ENCODE data around the gene PRKAG3.

PRKAG3 gene

GRCh38 chr2:218871345-218872302, 40.0 kb upstream of the PRKAG3 start:
- DNase-seq (ENCODE audit: extremely low read depth, low read depth) = no peak
- TF ChIP-seq CTCF (IDR thresholded peaks at IDR 0.05; ENCODE audit: low read depth, low read length, missing control alignments) = no peak
- no peak overlapping the region for H3K4me3 ChIP-seq (replicated peaks; ENCODE audit: low read depth, low read length)

DNA sequence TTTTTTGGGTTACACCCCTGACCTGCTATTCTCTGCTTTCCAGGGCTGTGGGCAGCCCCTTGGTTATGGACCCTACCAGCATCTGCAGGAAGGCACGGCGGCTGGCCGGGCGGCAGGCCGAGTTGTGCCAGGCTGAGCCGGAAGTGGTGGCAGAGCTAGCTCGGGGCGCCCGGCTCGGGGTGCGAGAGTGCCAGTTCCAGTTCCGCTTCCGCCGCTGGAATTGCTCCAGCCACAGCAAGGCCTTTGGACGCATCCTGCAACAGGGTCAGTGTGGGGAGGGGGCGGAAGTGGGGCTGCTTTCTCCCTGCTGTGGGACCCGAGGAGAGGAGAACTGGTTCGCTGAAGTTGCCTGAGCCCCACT, 39.4 kb upstream of the PRKAG3 start:
- no peak for DNase-seq (ENCODE audit: extremely low read depth, low read depth)
- TF ChIP-seq CTCF (IDR thresholded peaks at IDR 0.05; ENCODE audit: low read depth, low read length, missing control alignments) = no peak
- no peak overlapping the region for H3K4me3 ChIP-seq (replicated peaks; ENCODE audit: low read depth, low read length)

DNA sequence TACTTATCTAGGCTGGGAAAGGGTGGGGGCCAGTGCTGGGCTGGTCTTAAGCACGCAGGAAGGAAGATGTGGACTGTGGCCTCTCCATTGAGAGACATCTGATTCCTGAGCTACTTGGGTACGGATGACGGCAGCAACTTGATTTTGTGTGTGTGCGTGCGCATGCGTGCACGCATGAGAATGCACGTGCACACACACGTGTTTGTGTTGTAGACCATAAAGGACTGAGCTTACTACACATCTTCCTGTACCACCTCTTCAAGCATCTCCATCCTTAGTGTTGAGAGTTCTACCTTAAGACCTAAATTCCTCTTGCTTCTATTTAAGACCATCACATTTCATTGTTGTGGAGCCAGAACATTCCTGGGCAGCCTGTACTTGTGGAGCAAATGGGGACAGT, 37.5 kb upstream of the PRKAG3 start:
- no peak overlapping the region for H3K4me3 ChIP-seq (replicated peaks; ENCODE audit: low read depth, low read length)
- DNase-seq (ENCODE audit: extremely low read depth, low read depth) = no peak
- no peak for TF ChIP-seq CTCF (IDR thresholded peaks at IDR 0.05; ENCODE audit: low read depth, low read length, missing control alignments)

GRCh38 chr2:218867900-218868299, 36.3 kb upstream of the PRKAG3 start:
- no peak overlapping the region for H3K4me3 ChIP-seq (replicated peaks; ENCODE audit: low read depth, low read length)
- no peak for TF ChIP-seq CTCF (IDR thresholded peaks at IDR 0.05; ENCODE audit: low read depth, low read length, missing control alignments)
- DNase-seq (ENCODE audit: extremely low read depth, low read depth) = no peak

DNA sequence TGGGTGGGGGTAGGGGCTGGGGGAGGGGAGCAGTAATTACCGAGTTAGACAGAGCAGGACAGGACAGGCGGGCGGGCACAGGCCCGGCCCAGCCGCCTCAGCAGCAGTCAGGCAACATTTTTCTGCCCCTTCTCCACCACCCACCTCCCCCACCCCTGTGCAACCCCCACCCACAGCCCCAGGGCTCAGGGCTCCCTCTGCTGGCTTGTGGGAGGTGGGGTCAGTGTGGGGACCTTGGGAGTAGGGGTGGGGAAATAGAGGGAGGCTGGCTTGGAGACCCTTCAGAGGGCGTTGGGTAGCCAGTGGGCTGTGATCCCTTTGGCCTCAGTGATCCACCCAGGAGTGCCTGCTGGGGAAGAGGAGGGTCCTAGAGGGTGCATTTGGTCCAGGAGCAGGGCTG, 34.4 kb upstream of the PRKAG3 start:
- TF ChIP-seq CTCF (IDR thresholded peaks at IDR 0.05; ENCODE audit: low read depth, low read length, missing control alignments) = no peak
- no peak overlapping the region for H3K4me3 ChIP-seq (replicated peaks; ENCODE audit: low read depth, low read length)
- DNase-seq (ENCODE audit: extremely low read depth, low read depth) = no peak

DNA sequence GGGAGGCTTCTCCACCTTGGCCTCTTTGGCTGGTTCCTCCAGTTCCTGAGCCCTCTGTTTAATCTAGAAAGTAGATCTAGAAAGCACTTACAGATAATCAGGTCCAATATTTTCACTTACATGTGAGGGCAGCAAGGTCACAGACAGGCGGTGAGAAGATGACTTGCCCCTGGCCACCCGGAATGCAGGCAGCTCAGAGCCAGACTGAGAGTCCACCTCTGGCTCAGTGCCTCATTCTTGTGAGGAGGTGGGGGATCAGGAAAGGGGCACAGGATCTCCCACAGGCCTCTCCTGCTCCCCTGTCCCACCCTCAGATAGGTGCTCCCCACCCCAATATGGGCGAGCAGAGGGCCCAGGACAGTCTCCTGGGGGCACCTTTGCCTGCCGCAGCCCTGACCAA, 33.8 kb upstream of the PRKAG3 start:
- no peak for DNase-seq (ENCODE audit: extremely low read depth, low read depth)
- no peak overlapping the region for H3K4me3 ChIP-seq (replicated peaks; ENCODE audit: low read depth, low read length)
- no peak for TF ChIP-seq CTCF (IDR thresholded peaks at IDR 0.05; ENCODE audit: low read depth, low read length, missing control alignments)

Data from HFF-Myc (cell line).